Upper lobe of left lung (tissue), 4 donors: ENCODE measurements around the gene CAMK2G.

Experiments used
- POLR2AphosphoS5 ChIP-seq, 2 donors: sonication (generic); formaldehyde crosslinking; IDR thresholded peaks; one replicate each; pipeline ENCODE4 v1.5.1; 2017; ENCODE audit warnings: antibody characterized with exemption in 2 of 2
- TF ChIP-seq, protein P1 (sequence below), 6 experiments: fragments of 450-650 bp in 4 of 6; fragments of 200-600 bp in 2 of 6; sonication (generic) in 2 of 6; IDR thresholded peaks; one replicate each; pipeline ENCODE4 v1.5.1; 2016 to 2019; ENCODE audit warnings: antibody characterized with exemption in 6 of 6

DNA sequence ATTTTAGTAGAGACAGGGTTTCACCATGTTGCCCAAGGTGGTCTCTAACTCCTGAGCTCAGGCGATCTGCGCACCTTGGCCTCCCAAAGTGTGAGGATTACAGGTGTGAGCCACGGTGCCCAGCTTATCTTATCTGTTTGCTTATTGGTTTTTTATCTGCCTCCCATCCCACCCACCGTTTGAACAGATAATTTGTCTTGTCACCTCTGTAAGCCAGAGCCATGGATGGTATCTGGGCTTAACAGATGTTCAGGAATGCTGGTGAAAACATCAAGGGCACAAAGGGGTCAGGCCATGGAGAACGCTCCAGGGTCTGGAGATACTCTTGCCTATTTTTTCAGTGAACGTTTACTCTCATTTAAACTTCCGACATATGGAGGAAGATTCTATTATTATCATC is 51.0 kb downstream of the CAMK2G start:
- TF ChIP-seq, protein P1, sequence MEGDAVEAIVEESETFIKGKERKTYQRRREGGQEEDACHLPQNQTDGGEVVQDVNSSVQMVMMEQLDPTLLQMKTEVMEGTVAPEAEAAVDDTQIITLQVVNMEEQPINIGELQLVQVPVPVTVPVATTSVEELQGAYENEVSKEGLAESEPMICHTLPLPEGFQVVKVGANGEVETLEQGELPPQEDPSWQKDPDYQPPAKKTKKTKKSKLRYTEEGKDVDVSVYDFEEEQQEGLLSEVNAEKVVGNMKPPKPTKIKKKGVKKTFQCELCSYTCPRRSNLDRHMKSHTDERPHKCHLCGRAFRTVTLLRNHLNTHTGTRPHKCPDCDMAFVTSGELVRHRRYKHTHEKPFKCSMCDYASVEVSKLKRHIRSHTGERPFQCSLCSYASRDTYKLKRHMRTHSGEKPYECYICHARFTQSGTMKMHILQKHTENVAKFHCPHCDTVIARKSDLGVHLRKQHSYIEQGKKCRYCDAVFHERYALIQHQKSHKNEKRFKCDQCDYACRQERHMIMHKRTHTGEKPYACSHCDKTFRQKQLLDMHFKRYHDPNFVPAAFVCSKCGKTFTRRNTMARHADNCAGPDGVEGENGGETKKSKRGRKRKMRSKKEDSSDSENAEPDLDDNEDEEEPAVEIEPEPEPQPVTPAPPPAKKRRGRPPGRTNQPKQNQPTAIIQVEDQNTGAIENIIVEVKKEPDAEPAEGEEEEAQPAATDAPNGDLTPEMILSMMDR (IDR thresholded peaks at IDR 0.05), result no peak
- TF ChIP-seq POLR2AphosphoS5 (IDR thresholded peaks at IDR 0.05), result no peak
